Activated naive CD8-positive, alpha-beta T cell treated with anti-CD3 and anti-CD28 coated beads, Interleukin-2, amount 50 U/mL, for 24 hours (primary cell): Measurements from ENCODE around the gene DPEP1.

Experiments used
- ATAC-seq: fragments of 150-1000 bp; cut with Tn5 transposase; one replicate; pipeline ENCODE4 v1.10.0; 2021
- DNase-seq: peaks from one replicate; pipeline ENCODE4 v3.0.0; 2021
- H3K27ac Mint-ChIP-seq: one replicate; pipeline ENCODE4 v1.8.0; 2021; ENCODE audit warnings: mild to moderate bottlenecking, mixed read lengths
- H3K27me3 Mint-ChIP-seq: one replicate; pipeline ENCODE4 v1.8.0; 2021; ENCODE audit warnings: mixed read lengths
- H3K36me3 Mint-ChIP-seq: one replicate; pipeline ENCODE4 v1.8.0; 2021; ENCODE audit warnings: low read depth, mixed read lengths
- H3K4me1 Mint-ChIP-seq: one replicate; pipeline ENCODE4 v1.8.0; 2021; ENCODE audit warnings: mixed read lengths
- H3K4me3 Mint-ChIP-seq: one replicate; pipeline ENCODE4 v1.8.0; 2021; ENCODE audit warnings: mild to moderate bottlenecking, moderate library complexity, mixed read lengths
- H3K9me3 Mint-ChIP-seq: one replicate; pipeline ENCODE4 v1.8.0; 2021; ENCODE audit warnings: mixed read lengths

Gene DPEP1

GRCh38 chr16:89573826-89574680, 39.4 kb upstream of the DPEP1 start:
- peaks cover 3% of the 10 kb centered on the region for H3K36me3 Mint-ChIP-seq
- H3K4me3 Mint-ChIP-seq: peak overlapping the region; percentile 29
- ATAC-seq (peak; percentile 11), DNase-seq (no peak)
- H3K27ac Mint-ChIP-seq: no peak overlapping the region
- H3K4me1 Mint-ChIP-seq: peaks cover 9% of the 10 kb centered on the region
- peaks cover 9% of the 10 kb centered on the region for H3K27me3 Mint-ChIP-seq
- H3K9me3 Mint-ChIP-seq: no peaks in the 10 kb centered on the region

GRCh38 chr16:89574681-89575246, 38.7 kb upstream of the DPEP1 start:
- no peaks in the 10 kb centered on the region for H3K9me3 Mint-ChIP-seq
- no peak overlapping the region for H3K27ac Mint-ChIP-seq
- peaks cover 3% of the 10 kb centered on the region for H3K36me3 Mint-ChIP-seq
- peaks cover 9% of the 10 kb centered on the region for H3K4me1 Mint-ChIP-seq
- DNase-seq: peak; percentile 76
- peak; percentile 79 for ATAC-seq
- peak overlapping the region; percentile 50 for H3K4me3 Mint-ChIP-seq
- H3K27me3 Mint-ChIP-seq: peaks cover 9% of the 10 kb centered on the region

GRCh38 chr16:89575247-89576152, 37.9 kb upstream of the DPEP1 start, which contains the start of gene CPNE7:
Gene CPNE7, plus strand, starts transcription at chr16:89575758. Its CDS starts 140 bp downstream, at chr16:89575898.
- peaks cover 9% of the 10 kb centered on the region for H3K4me1 Mint-ChIP-seq
- H3K9me3 Mint-ChIP-seq: no peaks in the 10 kb centered on the region
- H3K27ac Mint-ChIP-seq: no peak within 1 kb of the TSS
- peak within 1 kb of the TSS; percentile 50 for H3K4me3 Mint-ChIP-seq
- DNase-seq: no peak
- peak; percentile 39 for ATAC-seq
- H3K27me3 Mint-ChIP-seq: peaks cover 9% of the 10 kb centered on the region
- H3K36me3 Mint-ChIP-seq: peaks cover 3% of the 10 kb centered on the region

GRCh38 chr16:89576153-89577054, 37.0 kb upstream of the DPEP1 start:
- no peak for ATAC-seq
- Mint-ChIP-seq H3K27me3 (peaks cover 9% of the 10 kb centered on the region), H3K4me3 (no peak overlapping the region), H3K36me3 (peaks cover 3% of the 10 kb centered on the region), H3K27ac (no peak overlapping the region), H3K4me1 (peaks cover 9% of the 10 kb centered on the region), H3K9me3 (no peaks in the 10 kb centered on the region)
- DNase-seq: no peak

GRCh38 chr16:89577055-89577759, 36.2 kb upstream of the DPEP1 start:
- Mint-ChIP-seq H3K9me3 (no peaks in the 10 kb centered on the region), H3K27ac (no peak overlapping the region), H3K4me3 (peak overlapping the region; percentile 11), H3K36me3 (peaks cover 3% of the 10 kb centered on the region), H3K27me3 (peaks cover 6% of the 10 kb centered on the region), H3K4me1 (peaks cover 3% of the 10 kb centered on the region)
- DNase-seq: no peak
- ATAC-seq: no peak

GRCh38 chr16:89579351-89579750, 34.1 kb upstream of the DPEP1 start:
- Mint-ChIP-seq H3K36me3 (peaks cover 3% of the 10 kb centered on the region), H3K4me3 (no peak overlapping the region), H3K4me1 (peaks cover 2% of the 10 kb centered on the region), H3K27ac (no peak overlapping the region), H3K9me3 (no peaks in the 10 kb centered on the region), H3K27me3 (peaks cover 3% of the 10 kb centered on the region)
- DNase-seq (no peak), ATAC-seq (no peak)

- Mint-ChIP-seq H3K27ac (no peak overlapping the region), H3K27me3 (peaks cover 3% of the 10 kb centered on the region), H3K9me3 (no peaks in the 10 kb centered on the region), H3K4me3 (no peak overlapping the region), H3K4me1 (no peaks in the 10 kb centered on the region), H3K36me3 (peaks cover 3% of the 10 kb centered on the region)
- DNase-seq (no peak), ATAC-seq (no peak)
These were observed 32.3 kb upstream of the DPEP1 start for GRCh38 chr16:89581045-89581695.

- Mint-ChIP-seq H3K4me1 (no peaks in the 10 kb centered on the region), H3K9me3 (no peaks in the 10 kb centered on the region), H3K27ac (no peak overlapping the region), H3K27me3 (peaks cover 3% of the 10 kb centered on the region), H3K4me3 (no peak overlapping the region), H3K36me3 (peaks cover 3% of the 10 kb centered on the region)
- ATAC-seq: no peak
- DNase-seq: no peak
These were observed 31.4 kb upstream of the DPEP1 start for GRCh38 chr16:89581861-89582563.

- ATAC-seq (no peak), DNase-seq (no peak)
- H3K4me1 Mint-ChIP-seq: no peaks in the 10 kb centered on the region
- no peak overlapping the region for H3K27ac Mint-ChIP-seq
- no peaks in the 10 kb centered on the region for H3K27me3 Mint-ChIP-seq
- H3K36me3 Mint-ChIP-seq: peaks cover 4% of the 10 kb centered on the region
- H3K9me3 Mint-ChIP-seq: no peaks in the 10 kb centered on the region
- no peak overlapping the region for H3K4me3 Mint-ChIP-seq
These were observed 30.7 kb upstream of the DPEP1 start for GRCh38 chr16:89582614-89583196.

GRCh38 chr16:89583197-89583894, 30.1 kb upstream of the DPEP1 start:
- Mint-ChIP-seq H3K27me3 (no peaks in the 10 kb centered on the region), H3K4me3 (no peak overlapping the region), H3K27ac (no peak overlapping the region), H3K36me3 (peaks cover 2% of the 10 kb centered on the region), H3K4me1 (no peaks in the 10 kb centered on the region), H3K9me3 (no peaks in the 10 kb centered on the region)
- ATAC-seq (no peak), DNase-seq (no peak)

- peaks cover 1% of the 10 kb centered on the region for H3K36me3 Mint-ChIP-seq
- H3K27ac Mint-ChIP-seq: no peak overlapping the region
- no peaks in the 10 kb centered on the region for H3K9me3 Mint-ChIP-seq
- H3K27me3 Mint-ChIP-seq: no peaks in the 10 kb centered on the region
- ATAC-seq (no peak), DNase-seq (no peak)
- no peaks in the 10 kb centered on the region for H3K4me1 Mint-ChIP-seq
- H3K4me3 Mint-ChIP-seq: no peak overlapping the region
These were observed 29.4 kb upstream of the DPEP1 start for GRCh38 chr16:89583895-89584644.
